DMS 273 treated with DMSO at 0.1 percent for 48 hours (cell line): ENCODE measurements around the gene TRPM2.
"Not testable (repeated sequence)": the region's sequence is repeated elsewhere in the genome, so short reads cannot be mapped to it uniquely, and the experiment has no call there.

Experiments used
- DNase-seq: peaks from one replicate; lab custom pipeline; 2025; lab: John Stamatoyannopoulos, UW

TRPM2 gene

DNA sequence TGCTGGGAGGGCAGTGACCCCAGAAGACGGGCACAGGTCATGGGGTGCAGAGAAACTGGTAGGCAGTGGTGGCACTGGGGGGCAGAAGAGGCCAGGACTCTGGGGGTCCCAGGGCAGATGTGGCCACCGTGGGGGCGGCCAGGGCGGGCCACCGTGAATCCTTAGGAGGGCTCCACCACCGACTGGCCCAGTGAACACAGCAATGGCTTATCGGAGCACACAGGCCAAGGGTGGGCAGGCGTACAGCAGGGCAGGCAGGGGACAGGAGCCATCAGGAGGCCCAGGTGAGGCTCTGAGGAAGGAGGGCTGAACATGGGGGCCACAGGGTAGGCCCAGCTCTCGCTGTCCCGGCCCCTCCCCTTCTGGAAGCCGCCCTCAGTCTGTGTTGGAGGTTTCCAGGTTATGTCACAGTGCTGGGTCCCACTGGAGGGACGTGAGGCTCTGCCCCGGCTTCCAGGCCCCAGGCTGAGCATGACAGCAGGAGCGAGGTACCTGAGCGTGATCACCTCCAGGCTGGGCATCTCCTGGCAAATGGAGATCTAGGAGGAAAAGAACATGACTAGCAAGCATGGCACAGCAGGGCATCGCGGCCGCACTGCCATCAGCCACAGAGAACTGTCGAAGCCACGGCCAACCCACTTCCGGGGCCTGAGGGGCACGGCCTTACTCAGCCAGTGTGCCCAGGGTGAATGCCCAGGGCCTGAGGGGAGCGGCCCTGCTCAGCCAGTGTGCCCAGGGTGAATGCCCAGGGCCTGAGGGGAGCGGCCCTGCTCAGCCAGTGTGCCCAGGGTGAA lies 18.0 kb upstream of the TRPM2 start:
- DNase-seq = no peak

DNA sequence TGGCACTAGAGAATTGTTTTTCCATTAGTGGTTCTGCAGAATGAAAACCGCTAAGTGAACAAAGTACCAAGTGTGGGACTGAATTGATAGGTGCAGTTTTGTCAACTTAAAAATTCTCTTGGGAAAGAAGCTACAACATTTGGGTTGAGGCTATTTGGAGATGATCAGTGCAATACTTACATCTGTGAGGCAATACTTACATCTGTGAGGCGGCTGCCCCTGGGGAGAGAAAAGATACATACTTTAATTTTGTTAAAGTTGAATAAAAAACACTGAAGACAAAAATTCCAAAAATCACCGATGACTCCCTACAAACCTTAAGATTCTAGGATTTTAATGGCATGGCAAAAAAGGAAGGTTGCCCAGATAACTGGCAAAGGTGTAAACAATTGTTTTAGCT lies 16.0 kb upstream of the TRPM2 start:
- DNase-seq = no peak

DNA sequence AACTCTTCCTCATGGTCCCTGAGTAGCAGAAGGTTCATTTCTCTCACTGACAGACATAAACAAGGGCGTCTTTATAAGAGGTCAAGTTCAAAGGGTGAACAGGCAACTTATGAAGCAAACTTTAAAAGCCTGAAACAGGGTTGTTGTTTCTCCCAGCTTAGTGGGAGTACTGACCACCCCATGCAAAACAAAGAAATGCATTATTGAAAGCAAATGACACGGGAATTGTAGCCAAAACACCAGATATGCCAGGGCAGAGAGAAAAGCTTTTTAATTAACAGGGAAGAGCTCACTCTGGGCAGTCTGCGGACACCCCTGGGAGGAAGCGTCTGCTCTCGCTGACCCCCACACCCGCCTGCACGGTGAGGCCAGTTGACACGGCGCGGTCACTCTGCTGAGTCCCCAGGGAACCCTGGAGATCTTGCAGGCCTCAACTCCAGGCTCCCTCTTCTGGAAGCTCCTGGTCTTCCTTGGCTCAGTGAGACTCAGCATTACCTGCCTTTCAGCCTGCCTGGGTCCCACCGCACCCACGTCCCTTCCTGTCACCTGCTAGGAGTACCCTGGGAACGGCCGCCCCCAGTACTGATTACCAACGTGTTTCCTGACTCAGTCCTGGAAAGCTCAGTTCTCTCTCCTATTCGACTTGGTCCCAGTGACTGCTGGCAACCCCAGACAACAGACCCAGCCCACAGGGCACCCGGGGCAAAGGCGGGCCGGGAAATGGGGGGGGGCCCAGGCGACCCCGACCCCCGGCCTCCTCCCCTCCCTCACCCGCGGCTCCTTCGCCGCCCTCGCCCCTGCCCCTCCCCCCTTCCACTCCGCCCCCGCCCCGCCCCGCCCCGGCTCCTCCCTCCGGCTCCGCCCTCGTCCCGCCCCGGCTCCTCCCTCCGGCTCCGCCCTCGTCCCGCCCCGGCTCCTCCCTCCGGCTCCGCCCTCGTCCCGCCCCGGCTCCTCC lies 15.2 kb upstream of the TRPM2 start:
- DNase-seq = no peak

DNA sequence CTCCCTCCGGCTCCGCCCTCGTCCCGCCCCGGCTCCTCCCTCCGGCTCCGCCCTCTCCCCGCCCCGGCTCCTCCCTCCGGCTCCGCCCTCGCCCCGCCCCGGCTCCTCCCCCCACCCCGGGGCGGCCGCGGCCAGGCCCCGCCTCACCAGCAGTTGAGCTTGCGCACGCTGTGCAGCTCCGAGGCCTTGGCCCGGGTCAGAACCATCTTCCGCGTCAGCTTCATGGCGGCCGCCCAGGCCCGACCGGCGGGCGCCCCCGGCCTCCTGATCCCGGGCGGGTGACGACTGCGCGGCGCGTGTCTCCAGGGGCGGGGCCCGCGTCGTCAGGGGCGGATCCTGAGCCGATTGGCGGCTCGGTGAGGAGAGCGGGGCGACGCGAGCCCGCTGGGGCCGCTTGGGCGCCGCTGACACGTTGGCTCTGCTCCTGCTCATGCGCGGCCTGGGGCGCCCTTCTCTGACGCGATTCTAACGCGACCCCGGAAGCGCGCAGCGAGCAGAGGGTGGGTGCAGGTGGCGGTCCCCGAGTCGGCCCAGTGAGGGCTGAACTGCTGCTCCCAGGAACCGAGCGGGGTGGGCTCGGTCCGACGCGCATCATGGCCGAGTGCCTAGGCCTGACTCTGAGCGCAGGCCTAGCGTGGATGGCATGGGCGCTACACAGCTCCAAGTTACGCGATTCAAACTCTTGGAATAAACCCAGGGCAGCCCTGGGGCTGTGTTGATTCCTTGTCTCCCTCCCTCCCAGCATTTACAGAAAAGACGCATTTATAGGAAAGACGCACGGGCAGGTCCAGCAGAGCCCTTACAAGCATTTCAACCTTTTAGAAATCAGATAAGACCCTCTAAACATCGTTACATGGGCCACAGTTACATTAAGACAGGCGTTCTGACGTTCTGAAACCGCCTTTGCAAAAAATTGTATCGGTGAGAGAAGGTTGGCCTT lies 14.2 kb upstream of the TRPM2 start, which contains the start of gene CFAP410:
CFAP410 (minus strand) TSS at position 420 of the 940 bp plus-strand sequence; CDS start at position 224, 196 bp downstream.
- DNase-seq = peak; percentile 87

DNA sequence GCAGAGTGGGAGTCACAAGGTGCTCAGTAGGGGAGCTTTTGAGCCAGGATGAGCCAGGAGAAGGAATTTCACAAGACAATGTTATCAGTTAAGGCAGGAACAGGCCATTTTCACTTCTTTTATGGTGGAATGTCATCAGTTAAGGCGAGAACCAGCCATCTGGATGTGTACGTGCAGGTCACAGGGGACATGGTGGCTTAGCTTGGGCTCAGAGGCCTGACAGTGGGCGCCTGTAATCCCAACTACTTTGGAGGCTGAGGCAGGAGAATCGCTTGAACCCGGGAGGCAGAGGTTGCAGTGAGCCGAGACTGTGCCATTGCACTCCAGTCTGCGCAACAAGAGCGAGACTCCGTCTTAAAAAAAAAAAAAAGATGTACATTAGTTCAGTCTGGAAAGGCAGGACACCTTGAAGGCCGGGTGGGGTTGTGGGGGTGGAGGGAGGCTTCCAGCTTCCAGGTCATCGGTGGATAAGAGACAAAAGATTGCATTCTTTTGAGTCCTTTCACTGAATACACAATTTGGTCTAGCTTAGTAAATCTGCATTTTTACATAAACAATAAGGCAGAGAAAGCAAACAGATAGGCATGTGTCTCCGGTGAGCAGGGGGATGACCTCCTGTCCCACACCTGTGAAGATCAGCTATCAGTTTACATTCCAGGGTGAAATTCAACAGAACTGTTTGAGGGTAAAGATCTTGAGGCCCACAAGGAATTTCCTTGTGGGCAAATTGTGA lies 11.5 kb upstream of the TRPM2 start:
- not testable (repeated sequence) for DNase-seq

DNA sequence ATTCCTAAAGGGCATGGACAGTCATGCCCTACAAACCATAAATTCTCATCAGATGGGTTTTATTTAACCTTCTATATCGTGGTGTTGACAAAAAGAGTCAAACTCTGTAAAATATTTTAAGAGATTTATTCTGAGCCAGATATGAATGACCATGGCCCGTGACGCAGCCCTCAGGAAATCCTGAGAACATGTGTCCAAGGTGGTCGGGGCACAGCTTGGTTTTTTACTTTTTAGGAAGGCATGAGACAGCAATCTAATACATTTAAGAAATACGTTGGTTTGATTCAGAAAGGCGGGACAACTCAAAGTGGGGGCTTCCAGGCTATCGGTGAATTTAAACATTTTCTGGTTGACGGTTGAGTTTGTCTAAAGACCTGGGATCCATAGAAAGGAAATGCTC lies 10.4 kb upstream of the TRPM2 start:
- DNase-seq = not testable (repeated sequence)

DNA sequence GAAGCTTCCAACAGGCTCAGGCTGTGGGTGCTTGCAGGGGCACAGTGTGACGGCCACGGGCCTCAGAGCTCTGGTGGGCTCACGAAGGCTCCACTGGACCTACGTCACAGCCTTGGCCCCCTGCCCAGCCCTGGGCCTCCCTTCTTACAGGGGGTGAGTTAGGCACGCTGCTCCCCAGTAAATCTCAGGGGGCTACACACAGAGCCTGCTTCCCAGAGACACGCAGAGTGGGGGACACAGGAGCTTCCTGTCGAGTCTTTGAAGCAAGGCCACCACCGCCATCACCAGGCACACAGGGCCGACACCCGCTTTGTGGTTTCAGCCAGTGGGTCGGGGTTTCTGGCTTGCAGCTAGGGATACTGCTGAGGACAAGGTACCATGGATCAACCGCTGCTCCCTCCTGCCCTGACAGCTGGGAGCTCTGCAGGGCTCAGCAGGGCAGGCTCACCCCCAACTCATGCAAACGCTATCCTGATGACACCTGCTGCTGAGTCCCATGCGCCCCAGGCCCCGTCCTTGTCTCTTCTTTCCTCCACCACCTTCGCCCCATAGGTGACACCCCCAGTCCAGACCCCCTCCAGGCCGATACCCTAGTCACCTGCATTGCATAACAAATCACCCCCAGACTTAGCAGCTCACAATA lies 8.8 kb upstream of the TRPM2 start:
- no peak for DNase-seq

DNA sequence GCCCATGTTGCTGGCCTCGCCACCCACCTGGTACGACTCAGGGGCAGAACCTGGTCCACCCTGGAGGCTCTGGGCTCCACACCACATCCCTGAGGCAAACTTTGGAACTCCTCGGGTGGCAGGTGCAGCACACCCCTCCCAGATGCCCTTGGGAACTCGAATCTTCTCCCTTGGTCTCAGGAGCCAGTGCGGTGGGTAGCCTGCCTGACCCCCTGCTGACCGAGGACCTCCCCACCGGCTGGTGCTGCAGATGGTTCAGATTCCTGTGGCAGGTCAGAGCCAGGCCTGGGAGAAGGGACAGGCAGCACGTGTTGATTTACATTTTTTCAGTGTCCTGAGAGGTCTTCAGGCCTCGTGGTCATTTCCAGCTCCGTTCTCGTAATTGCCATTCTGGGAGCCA lies 7.9 kb upstream of the TRPM2 start:
- peak; percentile 55 for DNase-seq

DNA sequence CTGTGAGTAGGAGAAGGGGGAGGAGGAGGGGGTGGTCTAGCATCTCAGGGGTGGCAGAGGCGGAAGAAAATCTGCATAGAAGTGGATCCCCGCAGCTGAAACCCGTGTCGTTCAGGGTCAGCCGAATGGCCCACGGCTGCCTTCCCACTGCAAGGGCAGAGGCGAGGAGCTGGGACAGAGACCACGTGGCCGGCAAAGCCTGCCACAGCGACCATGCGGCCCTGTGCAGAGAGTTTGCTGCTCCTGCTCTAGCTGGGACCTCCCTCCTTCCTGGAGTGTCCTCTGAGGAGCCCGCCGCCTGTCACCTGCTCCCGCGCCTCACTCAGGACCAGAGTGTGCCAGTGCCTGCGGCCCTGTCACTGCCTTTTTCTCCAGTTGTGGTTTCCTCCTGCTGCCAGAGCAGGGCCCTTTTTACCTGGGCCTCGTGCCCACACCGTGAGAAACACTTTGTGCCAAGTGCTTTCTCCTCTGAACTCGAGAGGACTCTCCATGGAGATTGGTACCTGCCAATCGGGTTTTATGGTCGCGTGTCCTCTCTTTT lies 5.4 kb upstream of the TRPM2 start:
- no peak for DNase-seq

DNA sequence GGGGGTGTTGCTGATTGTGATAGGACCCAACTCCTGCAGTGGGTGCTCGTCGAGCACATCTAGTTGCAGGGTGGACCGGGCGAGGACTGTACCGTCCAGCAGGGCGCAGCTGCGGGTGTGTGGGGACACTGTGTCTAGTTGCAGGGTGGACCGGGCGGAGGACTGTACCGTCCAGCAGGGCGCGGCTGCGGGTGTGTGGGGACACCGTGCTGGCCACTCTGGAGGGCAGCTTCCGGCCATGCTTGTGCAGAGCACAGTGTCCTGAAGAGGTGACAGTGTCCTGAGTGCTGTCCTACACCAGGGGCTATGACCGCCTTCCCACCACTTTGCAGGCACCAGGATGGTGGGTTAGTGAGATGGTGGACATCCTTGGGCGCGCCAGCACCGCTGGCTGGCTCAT lies 4.6 kb upstream of the TRPM2 start:
- no peak for DNase-seq

DNA sequence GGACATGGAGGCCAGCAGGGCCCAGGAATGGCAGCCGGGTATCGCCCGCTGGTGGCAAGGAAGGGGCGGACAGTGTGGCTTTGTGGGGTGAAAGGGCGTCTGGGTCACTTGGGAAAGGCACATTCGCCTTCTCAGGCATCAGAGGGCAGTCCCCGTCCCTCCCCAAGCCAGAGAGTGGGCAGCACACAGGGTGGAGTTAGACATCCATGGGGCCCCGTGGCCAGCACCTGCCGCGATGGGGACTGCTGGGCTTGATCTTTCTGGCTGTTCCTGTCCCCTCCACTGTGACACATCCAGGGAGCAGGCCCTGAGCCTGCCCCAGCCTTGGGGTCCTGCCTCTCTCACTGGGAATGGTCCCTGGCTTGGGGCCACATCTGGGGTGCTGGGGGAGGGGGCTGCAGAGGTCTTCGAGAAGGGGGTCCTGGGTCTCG lies 4.0 kb upstream of the TRPM2 start:
- DNase-seq = no peak

DNA sequence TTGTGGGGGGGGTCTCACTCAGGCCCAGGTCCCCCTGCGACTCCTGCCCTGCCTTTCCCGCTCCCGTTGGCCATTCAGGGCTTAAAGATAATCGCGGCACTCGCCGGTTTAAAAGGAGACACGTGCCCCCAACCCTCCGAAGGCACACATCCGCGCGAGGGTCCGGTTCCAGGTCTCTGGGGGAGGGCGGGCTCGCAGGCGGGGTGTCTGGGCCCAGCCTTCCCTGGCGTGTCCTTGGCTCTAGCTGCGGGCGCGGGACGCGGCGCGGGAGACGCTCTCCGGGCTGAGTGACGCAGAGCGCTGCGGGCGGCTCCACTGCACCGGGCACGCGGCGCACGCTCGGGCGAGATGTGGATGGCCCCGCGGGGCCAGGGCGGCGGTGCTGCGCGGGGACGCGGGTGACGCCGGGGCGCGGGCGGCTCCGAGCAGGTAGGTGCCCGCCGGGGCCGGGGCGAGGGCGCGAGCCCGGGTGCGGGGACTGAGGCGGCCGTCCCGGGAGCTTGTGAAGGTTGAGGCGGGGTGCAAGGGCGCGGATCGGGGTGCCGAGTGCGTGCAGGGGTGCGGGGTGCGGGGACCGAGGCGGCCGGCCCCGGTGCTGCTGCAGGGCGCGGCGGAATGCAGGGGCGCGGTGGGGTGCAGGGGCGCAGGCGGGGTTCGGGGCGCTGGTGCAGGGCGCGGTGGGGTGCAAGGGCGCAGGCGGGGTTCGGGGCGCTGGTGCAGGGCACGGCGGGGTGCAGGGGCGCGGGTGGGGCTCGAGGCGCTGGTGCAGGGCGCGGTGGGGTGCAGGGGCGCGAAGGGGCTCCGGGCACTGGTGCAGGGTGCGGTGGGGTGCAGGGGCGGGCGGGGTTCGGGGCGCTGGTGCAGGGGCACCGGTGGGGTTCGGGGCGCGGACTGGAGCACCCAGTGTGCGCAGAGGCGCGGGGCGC lies 3.3 kb upstream of the TRPM2 start:
- no peak for DNase-seq

DNA sequence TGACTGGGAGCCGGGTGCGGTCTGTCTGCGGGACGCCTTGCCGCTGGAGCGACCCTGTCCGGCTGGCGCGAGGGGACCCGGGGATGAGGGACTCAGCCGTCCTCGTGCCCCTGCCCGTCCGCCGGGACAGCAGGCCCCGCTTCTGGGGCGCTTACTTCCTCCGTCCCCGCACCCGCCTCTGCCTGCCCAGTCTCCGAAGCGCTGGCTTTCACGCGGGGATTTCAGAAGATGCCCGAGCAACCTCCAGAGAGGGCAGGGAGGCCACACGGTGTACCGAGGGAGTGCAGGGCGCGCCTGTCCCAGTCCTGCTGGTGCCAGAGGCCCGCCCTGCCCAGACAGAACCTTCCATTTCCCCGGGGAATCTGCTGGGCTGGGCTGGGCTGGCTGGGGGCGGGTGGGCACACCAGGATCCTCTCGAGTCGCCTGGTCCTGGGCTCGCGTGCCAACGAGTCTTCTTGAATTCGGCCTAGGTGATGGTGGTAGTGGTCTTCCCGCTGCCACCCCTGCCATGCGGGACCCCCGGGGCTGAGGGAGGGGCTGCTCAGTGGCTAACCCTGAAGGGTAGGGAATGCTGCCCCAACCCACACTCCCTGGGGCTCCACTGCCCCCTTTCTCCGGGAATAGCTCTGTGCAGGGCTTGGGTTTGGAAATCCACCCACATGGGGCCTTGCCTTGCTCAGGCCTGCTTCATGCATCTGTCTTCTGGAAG lies 2.5 kb upstream of the TRPM2 start:
- DNase-seq = no peak

DNA sequence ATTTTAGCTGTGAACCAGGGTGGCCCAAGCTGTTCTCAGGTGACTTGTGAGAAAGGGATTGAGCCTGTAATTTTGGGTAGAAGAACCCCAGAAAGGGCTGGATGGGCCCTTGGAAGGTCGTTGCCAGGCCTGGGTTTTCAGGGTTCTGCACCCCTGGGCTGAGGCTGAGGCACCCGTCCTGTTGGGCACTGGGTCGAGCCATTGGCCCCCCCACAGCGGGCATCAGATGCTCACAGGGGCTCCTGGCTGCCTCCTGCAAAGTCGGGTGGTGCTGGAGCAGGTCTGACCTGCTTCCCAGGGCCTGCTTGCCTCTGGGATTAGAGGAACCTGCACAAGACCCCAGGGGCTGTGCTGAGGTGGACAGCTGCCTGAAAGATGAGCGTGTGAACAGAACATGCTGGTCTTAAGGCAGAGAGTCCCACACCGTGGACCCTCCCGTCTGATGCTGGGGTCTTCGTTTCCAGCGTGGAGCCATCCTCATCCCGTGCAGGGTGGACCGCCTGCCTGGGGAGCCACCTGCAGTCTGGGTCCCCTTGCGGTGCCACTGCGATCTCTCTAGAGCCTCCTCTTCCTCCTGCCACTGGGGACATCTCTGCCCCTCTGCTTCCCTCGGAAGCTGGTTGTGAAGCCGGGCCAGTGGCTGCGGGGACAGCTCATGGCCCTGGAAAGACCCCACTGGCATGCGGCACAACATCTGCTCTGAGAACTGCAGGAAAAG lies 1.7 kb upstream of the TRPM2 start:
- no peak for DNase-seq

DNA sequence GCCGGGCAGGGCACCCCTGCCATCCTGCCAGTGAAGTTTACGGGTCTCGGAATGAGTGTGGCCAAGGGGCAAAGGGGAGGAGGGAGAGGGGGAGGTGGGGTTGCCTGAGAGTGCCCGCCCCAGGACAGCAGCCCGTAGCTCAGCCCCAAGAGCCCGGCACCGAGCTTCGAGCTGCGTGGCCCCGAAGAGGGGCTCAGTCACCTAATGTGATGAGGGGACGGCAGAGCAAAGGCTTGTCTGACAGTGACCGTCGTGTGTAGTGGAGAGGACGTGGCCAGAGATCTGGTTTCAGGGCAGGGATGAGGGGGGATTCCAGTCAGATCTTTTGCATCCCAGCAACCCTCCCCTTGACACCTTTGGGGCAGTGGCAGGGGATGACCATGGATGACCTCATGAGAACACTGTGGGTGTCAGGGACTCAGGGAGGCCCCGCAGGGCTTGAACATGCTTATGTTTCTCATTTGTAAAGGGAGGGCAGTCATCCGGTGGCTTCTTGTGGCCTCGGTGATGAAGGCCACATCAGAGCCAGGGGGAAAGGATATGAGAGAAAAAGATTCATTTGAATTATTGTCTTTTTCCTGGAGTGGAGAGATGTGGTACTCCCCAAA lies 1.1 kb upstream of the TRPM2 start:
- DNase-seq = no peak

DNA sequence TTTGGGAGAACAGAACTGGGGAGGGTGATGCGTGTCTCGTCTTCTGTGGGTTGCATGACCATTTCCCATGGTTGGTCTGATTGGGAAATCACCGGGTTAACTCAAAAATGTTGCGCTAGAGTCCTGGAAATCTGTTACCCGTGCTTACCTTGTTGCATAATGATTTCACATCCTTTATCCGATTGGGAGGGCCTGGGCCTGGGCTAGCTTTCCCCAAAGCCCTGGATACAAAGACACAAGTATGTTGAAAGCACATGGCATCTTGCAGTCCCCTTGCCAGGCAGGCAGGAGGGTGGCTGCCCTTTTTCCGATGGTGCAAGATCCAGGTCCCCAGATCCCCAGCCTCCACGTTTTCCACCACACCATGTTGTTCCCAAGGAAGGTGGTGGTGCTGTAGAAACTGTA lies 582 bp downstream of the TRPM2 start:
- no peak for DNase-seq
